ENCODE data around the gene CDC42EP2.

The CDC42EP2 gene

GRCh38 chr11:65298131-65298535 lies 16.5 kb upstream of the CDC42EP2 start:
- no peak for DNase-seq (ENCODE audit: low spot score)

DNA sequence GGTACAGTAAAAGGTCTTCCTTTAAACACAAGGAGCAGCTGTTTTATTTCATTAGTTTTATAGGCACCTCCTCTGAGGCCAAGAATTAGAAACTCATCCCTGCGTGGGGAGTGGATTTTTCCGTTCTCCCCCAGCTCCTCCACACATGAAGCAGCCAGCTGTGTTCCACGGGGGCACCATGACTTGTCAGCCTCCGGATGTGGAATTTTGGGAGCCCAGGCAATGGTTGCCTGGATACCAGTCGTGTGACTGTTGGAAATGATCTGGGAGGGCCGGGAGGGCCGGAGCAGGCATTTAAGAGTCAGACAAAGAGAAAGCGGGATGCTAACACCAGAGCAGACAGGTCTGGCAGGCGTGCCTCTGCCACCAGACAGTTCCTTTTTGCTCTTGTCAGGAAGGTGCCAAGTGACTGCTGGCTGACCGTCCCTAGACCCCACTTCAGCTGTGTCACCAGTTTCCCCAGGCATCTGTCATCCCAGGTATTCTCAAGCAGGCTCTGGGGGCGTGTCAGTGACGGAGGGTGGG lies 15.9 kb upstream of the CDC42EP2 start:
- no peak for DNase-seq (ENCODE audit: low spot score)

GRCh38 chr11:65300621-65301275 lies 13.9 kb upstream of the CDC42EP2 start:
- DNase-seq (ENCODE audit: low spot score): no peak

DNA sequence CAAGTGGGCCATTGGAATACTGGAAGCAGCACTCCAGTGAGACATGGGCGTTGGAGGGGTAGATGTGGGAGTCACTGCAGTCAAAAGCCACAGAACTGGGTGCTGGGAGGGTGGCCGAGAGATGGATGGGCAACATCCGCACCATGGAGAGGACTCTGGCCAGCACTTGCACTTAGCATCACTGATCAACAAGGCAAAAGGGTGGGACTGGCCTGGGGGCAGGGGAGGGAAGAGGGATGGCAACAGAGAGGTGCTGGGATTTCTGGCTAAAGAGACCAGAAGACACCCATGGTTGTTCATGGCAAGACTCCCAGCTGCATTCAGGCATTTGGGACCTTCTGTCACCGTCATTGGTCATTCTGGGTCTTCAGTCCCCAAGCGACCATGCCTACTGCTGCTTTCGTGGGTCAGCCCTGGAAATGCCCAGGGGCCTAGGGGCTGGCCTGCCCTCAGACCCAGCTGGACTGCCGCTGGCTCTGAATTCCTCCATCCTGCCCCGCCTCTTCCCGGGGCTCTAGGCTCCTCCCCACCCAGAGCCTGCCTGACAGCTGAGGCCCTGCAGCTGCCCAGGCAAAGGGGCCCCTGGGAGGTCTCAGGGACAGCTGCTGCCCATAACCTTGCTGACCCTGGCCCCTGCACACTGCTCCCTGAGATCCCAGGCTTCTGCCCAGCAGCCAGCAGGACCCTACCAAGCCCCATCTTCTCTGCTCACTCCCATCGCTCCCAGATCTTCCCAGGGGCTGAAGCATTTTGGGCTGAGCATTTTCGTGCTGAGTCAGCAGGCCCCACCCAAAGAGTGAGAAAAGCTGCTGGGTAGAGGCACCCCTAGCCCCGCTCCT lies 13.0 kb upstream of the CDC42EP2 start:
- no peak for DNase-seq (ENCODE audit: low spot score)

GRCh38 chr11:65303555-65303954 lies 11.1 kb upstream of the CDC42EP2 start:
- DNase-seq (ENCODE audit: low spot score): no peak

DNA sequence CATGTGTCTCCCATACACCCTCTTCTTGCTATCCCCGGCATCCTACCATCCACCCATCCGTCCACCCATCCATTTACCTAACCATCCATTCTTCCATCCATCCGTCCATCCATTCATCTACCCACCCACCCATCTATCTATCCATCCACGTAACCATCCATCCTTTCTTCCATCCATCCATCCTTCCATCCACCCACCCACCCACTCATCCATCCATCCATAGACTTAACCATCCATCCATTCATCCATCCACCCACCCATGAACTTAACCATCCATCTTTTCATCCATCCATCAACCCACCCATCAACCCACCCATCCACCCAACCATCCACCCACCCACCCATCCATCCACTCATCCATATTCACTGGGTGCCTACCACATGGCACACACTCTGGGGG lies 10.6 kb upstream of the CDC42EP2 start:
- DNase-seq (ENCODE audit: low spot score): no peak

- DNase-seq (ENCODE audit: low spot score): no peak
These were observed 10.1 kb upstream of the CDC42EP2 start for GRCh38 chr11:65304613-65305012.

DNA sequence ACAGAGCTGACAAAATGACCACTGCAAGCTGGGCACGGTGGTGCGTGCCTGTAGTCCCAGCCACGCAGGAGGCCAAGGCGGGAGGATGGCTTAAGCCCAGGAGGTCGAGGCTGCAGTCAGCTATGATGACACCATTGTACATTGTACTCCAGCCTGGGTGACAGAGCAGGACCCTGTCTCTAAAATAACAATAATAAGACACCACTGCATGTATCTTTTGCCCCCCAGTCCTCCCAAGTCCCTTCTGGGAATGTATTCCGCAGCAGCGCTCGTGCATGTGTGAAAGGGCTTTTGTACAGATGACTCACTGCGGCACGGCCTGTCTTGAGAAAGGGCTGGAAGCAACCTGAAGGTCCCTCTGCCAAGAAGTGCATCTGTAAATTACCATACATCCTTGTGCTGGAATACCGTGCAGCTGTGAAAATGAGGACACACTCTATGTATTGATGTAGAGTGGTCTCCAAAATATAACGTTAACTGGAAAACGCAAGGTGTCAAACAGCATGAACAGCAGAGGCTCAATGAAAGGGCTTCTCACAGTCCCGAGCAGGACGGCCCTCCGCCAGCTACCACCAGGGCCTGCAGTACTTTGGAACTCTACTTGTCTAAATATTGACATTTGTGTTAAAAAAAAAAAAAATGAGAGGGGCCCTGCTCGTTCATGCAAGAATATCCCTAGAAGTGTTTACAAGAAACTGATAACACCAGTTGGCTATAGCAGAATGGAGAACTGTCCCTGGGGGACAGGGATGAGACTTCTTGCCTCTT lies 9.0 kb upstream of the CDC42EP2 start:
- DNase-seq (ENCODE audit: low spot score): no peak

DNA sequence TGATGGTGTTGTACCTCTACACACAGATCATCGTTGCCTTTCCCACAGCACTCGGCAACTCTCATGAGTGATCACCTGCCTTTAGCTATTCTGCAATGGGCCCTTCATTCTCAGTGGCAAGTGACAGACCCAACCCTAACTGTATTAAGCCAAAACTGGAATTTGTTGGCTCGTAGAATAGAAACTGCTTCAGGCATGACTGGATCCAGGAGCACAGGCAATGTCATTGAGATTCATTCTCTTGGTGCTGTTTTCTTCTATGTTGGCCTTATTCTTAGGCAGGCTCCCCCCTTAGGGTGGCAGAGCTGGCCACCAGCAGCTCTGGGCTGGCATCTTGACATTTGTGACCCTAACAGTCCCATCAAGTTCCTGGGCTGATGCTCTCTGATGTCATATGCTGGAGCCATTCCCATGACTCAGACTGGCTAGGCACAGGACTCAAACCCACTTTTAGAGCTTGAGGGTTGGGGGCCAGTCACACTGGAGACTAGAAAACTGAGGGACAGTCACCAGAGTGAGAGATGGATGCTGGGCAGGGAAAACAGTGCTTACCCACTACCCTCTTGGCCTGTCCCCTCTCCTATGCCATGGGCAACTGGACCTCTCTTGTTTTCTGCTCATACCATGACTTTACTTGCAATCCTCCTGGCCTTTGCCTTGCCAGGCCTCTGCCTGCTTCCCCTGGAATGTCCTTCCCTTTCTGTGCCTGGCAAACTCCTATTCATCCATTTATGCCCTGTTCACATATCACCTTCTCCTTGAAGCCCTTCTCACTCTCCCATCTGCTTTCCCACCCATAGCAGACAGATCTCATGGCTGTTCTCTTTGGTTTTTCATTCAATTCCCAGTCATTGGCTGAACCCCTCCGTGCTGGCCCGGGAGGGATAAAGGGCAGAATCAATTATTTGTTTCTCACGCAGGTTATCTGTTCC lies 7.1 kb upstream of the CDC42EP2 start:
- DNase-seq (ENCODE audit: low spot score): no peak

GRCh38 chr11:65308281-65308891 lies 6.3 kb upstream of the CDC42EP2 start:
- no peak for DNase-seq (ENCODE audit: low spot score)

DNA sequence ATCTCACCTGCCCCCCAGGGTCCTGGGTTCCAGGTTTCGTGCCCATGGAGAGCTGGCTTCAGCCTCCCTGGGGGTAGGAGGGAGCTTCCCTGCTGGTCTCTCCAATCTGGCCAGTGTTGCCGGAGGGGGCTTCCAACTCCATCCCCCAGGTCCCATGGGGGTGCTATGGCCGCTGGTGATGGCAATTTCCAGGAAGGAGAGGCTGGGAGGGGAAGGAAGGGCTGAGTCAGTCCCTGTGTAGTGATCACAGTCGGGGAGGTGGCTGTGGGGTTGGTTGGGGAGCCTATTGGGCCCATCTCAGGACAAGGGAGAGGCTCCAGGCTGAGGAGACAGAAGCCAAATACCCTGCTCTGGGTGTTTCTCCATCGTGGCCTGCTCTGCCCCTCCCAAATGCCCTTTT lies 5.7 kb upstream of the CDC42EP2 start:
- no peak for DNase-seq (ENCODE audit: low spot score)

DNA sequence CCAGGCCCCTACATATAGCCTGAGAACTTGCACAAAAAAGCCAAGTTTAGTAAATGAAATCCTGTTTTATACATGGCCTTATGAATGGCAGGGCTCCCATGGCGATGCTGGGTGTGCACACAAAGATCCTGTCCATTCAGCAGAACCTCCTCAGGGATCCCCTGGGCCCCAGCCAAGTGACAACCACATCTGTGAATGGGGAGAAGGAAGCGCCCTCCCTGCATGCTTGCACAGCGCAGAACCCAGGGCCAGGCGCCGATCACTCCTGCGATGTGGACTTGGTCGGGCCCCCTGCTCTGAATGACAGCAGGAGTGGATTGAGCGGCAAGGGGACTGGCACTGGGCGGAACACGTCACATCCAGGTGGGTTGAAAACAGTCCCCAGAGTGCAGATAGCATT lies 4.5 kb upstream of the CDC42EP2 start:
- DNase-seq (ENCODE audit: low spot score): no peak

DNA sequence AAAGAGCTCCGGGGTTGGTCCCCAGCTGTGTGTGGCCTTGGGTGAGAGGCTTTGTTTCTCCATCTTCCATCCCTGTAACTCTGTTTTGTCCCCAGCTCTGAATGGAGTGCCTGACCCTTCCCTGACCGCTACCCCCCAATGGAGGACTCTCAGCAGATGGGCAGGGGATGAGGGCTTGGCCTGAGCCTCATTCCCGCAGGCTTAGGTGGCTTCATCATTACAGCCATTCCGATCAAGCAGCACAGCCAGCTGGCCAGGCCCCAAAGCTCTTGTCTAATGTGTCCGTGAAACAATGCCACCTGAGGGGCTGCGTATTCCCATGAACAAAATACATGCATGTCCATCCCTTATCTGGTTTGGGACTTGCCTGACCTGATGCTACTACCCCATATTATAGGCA lies 3.9 kb upstream of the CDC42EP2 start:
- no peak for DNase-seq (ENCODE audit: low spot score)

GRCh38 chr11:65311170-65311678 lies 3.4 kb upstream of the CDC42EP2 start:
- no peak for DNase-seq (ENCODE audit: low spot score)

DNA sequence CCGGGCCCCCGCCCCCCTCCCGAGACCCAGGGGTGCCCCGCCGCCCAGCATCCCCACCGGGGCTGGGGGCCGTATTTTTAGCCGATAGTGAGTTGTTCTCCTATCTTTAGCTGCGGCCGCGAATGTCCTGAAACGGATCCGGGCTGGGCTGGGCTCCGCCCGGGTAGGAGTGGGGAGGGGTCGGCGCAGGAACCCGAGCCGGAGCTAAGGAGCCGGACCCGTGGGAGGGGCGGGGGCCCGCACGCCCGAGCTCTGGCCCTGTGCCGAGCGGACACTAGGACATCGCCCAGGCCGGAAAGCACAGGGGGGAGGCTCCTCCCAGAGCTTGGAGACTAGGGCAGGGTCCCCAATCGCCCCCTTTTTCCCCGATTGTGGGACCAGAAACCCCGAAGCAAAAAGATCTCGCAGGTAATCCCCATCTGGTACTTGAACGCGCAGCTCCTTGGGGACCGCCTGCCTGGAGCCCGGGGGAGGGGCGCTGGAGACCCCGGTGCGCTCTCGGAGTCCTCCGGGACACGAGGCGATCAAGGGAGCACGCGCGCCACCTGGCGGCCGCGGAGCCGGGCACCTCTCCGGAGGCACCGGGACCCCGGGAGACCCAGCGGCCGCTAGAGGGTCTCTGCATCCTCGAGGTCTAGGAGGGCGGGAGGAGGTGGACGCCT lies 669 bp downstream of the CDC42EP2 start:
- DNase-seq (ENCODE audit: low spot score): peak; percentile 68

DNA sequence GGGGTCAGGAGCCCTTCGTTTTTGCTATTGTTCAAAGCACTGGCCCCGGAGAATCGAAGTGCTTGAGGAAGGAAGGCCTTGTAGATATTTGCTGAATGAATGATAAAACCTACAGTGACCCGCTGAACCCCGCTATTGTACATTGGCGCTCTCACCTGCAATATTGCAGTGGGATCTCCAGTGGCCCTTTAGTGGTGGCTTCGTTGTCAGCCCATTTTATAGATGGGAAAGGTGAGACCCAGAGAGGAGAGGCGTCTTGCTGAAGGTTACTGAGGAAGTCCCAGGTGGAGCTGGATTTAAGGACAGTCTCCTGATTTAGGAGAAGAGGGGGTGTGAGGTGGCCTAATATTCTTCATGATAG lies 1.2 kb downstream of the CDC42EP2 start:
- DNase-seq (ENCODE audit: low spot score): no peak

DNA sequence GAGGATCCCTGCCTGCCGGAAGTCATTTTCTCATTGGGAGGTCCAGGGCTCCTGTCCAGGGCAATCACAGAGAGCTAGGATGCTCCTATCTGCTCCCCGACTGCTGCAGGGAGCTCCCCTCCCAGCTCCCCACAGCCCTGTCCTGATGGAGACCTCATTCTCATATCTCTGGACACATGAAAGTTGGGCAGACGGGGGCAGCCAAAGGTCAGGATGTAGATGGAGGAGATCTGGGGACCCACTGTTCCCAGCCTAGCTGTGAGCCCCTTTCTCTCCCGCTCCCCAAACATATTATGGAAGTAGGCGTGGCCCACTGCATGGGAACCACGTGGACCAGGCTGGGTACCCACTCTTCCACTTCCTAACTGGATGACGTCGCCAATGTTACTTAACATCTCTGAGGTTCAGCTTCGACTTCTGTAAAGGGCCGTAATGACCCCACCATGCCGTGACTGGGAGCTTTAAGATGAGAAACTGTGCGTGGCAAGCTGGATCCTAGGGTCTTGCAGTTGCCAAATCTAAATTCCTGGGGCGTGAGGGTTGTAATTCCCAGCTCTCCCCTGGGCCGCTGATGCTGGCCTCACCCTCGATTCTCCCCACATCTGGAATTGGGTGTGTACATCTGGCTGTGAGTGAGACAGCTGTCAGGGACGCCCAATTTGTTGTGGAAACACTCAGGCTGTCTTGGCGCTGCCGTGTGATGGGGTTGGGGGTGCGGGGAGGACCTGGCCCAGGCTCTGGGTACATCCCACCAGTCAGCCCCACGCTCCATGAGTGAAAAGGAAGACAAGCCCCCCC lies 1.8 kb downstream of the CDC42EP2 start:
- DNase-seq (ENCODE audit: low spot score): no peak

GRCh38 chr11:65317025-65317786 lies 2.5 kb downstream of the CDC42EP2 start:
- DNase-seq (ENCODE audit: low spot score): peak; percentile 58
